Activated T-helper 1 cell treated with anti-CD3 and anti-CD28 coated beads, Interleukin-12 subunit alpha, Interleukin-12 subunit beta, Interleukin-2, Interleukin-4 antibody, amounts not matched to agents 30 ng/mL and 10 ng/mL and 1 ng/mL, durations not matched to agents 14 hours and 24 hours and 36 hours (primary cell): ENCODE measurements around the gene LMBR1L. TPM values are rescaled to one million over a fixed set of nuclear protein-coding genes. Genes with fewer than 3 reads are reported as not detected.
"Not testable (repeated sequence)": the region's sequence is repeated elsewhere in the genome, so short reads cannot be mapped to it uniquely, and the experiment has no call there.

Source experiments
- DNase-seq: peaks from one replicate; pipeline ENCODE4 v3.0.0; 2021; ENCODE audit warnings: low spot score
- H3K27ac Mint-ChIP-seq: one replicate; pipeline ENCODE4 v1.8.0; 2021; ENCODE audit warnings: mild to moderate bottlenecking, mixed read lengths
- H3K27me3 Mint-ChIP-seq: one replicate; pipeline ENCODE4 v1.8.0; 2022; ENCODE audit warnings: mild to moderate bottlenecking, moderate library complexity, mixed read lengths; ENCODE audit not compliant: insufficient read depth
- H3K36me3 Mint-ChIP-seq: one replicate; pipeline ENCODE4 v1.8.0; 2021; ENCODE audit warnings: low read depth, mixed read lengths
- H3K4me1 Mint-ChIP-seq: one replicate; pipeline ENCODE4 v1.8.0; 2021; ENCODE audit warnings: low read depth, mixed read lengths
- H3K4me3 Mint-ChIP-seq: one replicate; pipeline ENCODE4 v1.8.0; 2021; ENCODE audit warnings: mild to moderate bottlenecking, moderate library complexity, mixed read lengths
- H3K9me3 Mint-ChIP-seq: one replicate; pipeline ENCODE4 v1.8.0; 2021; ENCODE audit warnings: mixed read lengths
- intact Hi-C: fragments of 100-400 bp; cut with micrococcal nuclease; formaldehyde crosslinking; loops from one replicate; pipeline ENCODE4 v1.15.1; 2024
- total RNA-seq: library from RNA; stranded (reverse); gene quantifications from 2 replicates; pipeline ENCODE4 v1.2.3, GENCODE V29; 2022

The LMBR1L gene
- total RNA-seq, 1 donor from 2014 or later = 50.4 TPM

- peaks cover 40% of the 10 kb centered on the region for H3K36me3 Mint-ChIP-seq
- H3K4me3 Mint-ChIP-seq = peak within 1 kb of the TSS; percentile 98
- intact Hi-C loops = loop anchor here (1.0 to 5.0 kb wide), 7 partner anchors 58 to 610 kb away; partner anchors contain the start of genes ARF3, DDX23, MCRS1 and TMBIM6
- H3K9me3 Mint-ChIP-seq = no peaks in the 10 kb centered on the region
- peaks cover 59% of the 10 kb centered on the region for H3K4me1 Mint-ChIP-seq
- H3K27ac Mint-ChIP-seq = peak within 1 kb of the TSS; percentile 93
- DNase-seq = peak; percentile 89
- H3K27me3 Mint-ChIP-seq = no peaks in the 10 kb centered on the region
Measured at GRCh38 chr12:49131051-49131893, 20.6 kb upstream of the LMBR1L start, which contains the start of gene TUBA1B. Gene TUBA1B, minus strand, starts transcription at chr12:49131395. Its CDS starts 95 bp downstream, at chr12:49131300.

GRCh38 chr12:49130151-49131050 lies 19.8 kb upstream of the LMBR1L start:
- Mint-ChIP-seq H3K4me3 (peak overlapping the region; percentile 98), H3K36me3 (peaks cover 45% of the 10 kb centered on the region), H3K9me3 (no peaks in the 10 kb centered on the region), H3K27me3 (no peaks in the 10 kb centered on the region), H3K27ac (peak overlapping the region; percentile 93), H3K4me1 (peaks cover 59% of the 10 kb centered on the region)
- intact Hi-C loops = loop anchor here (1.0 to 5.0 kb wide), 14 partner anchors 20 to 611 kb away; partner anchors contain the start of genes ARF3, DDX23, LMBR1L and MCRS1
- peak; percentile 92 for DNase-seq

- Mint-ChIP-seq H3K4me3 (peak overlapping the region; percentile 98), H3K9me3 (no peaks in the 10 kb centered on the region), H3K36me3 (peaks cover 45% of the 10 kb centered on the region), H3K27me3 (no peaks in the 10 kb centered on the region), H3K4me1 (peaks cover 59% of the 10 kb centered on the region), H3K27ac (peak overlapping the region; percentile 93)
- intact Hi-C loops = loop anchor here (1.0 to 5.0 kb wide), 9 partner anchors 19 to 438 kb away; partner anchors contain the start of genes LMBR1L, MCRS1, PRKAG1 and TUBA1C
- DNase-seq = no peak
Measured at GRCh38 chr12:49129332-49130150, 18.9 kb upstream of the LMBR1L start.

GRCh38 chr12:49127971-49128370 lies 17.3 kb upstream of the LMBR1L start:
- Mint-ChIP-seq H3K36me3 (peaks cover 43% of the 10 kb centered on the region), H3K4me3 (peak overlapping the region; percentile 34), H3K4me1 (peaks cover 48% of the 10 kb centered on the region)
- H3K27ac Mint-ChIP-seq, DNase-seq, H3K27me3 Mint-ChIP-seq, intact Hi-C loops, H3K9me3 Mint-ChIP-seq: not testable (repeated sequence)

- no peak for DNase-seq
- peak overlapping the region; percentile 34 for H3K4me3 Mint-ChIP-seq
- H3K27ac Mint-ChIP-seq = no peak overlapping the region
- H3K27me3 Mint-ChIP-seq = no peaks in the 10 kb centered on the region
- intact Hi-C loops = no loop called here
- peaks cover 43% of the 10 kb centered on the region for H3K36me3 Mint-ChIP-seq
- no peaks in the 10 kb centered on the region for H3K9me3 Mint-ChIP-seq
- H3K4me1 Mint-ChIP-seq = peaks cover 39% of the 10 kb centered on the region
Measured at GRCh38 chr12:49126852-49127763, 16.5 kb upstream of the LMBR1L start.

GRCh38 chr12:49121047-49121696 lies 10.5 kb upstream of the LMBR1L start:
- no peak for DNase-seq
- H3K36me3 Mint-ChIP-seq = peaks cover 4% of the 10 kb centered on the region
- H3K4me1 Mint-ChIP-seq = no peaks in the 10 kb centered on the region
- no peaks in the 10 kb centered on the region for H3K27me3 Mint-ChIP-seq
- intact Hi-C loops = no loop called here
- no peak overlapping the region for H3K4me3 Mint-ChIP-seq
- no peaks in the 10 kb centered on the region for H3K9me3 Mint-ChIP-seq
- no peak overlapping the region for H3K27ac Mint-ChIP-seq

- Mint-ChIP-seq H3K36me3 (peaks cover 2% of the 10 kb centered on the region), H3K4me3 (peak overlapping the region; percentile 93), H3K27me3 (no peaks in the 10 kb centered on the region), H3K4me1 (peaks cover 37% of the 10 kb centered on the region), H3K9me3 (no peaks in the 10 kb centered on the region), H3K27ac (peak overlapping the region; percentile 92)
- intact Hi-C loops = no loop called here
- no peak for DNase-seq
Measured at GRCh38 chr12:49111206-49111605, 559 bp upstream of the LMBR1L start.

GRCh38 chr12:49109641-49110463 lies 795 bp downstream of the LMBR1L start:
- H3K4me3 Mint-ChIP-seq = peak overlapping the region; percentile 93
- no peaks in the 10 kb centered on the region for H3K27me3 Mint-ChIP-seq
- peak overlapping the region; percentile 92 for H3K27ac Mint-ChIP-seq
- no peak for DNase-seq
- peaks cover 4% of the 10 kb centered on the region for H3K36me3 Mint-ChIP-seq
- intact Hi-C loops = loop anchor here (1.0 kb wide), 8 partner anchors 12 to 125 kb away; partner anchors contain the start of genes KMT2D, PRKAG1 and TUBA1A
- peaks cover 37% of the 10 kb centered on the region for H3K4me1 Mint-ChIP-seq
- no peaks in the 10 kb centered on the region for H3K9me3 Mint-ChIP-seq

- no peaks in the 10 kb centered on the region for H3K9me3 Mint-ChIP-seq
- peak overlapping the region; percentile 93 for H3K4me3 Mint-ChIP-seq
- intact Hi-C loops = no loop called here
- H3K4me1 Mint-ChIP-seq = peaks cover 37% of the 10 kb centered on the region
- H3K36me3 Mint-ChIP-seq = peaks cover 6% of the 10 kb centered on the region
- H3K27ac Mint-ChIP-seq = peak overlapping the region; percentile 84
- DNase-seq = no peak
- no peaks in the 10 kb centered on the region for H3K27me3 Mint-ChIP-seq
Measured at GRCh38 chr12:49108958-49109404, 1.7 kb downstream of the LMBR1L start.

- H3K27ac Mint-ChIP-seq = no peak overlapping the region
- intact Hi-C loops = no loop called here
Measured at GRCh38 chr12:49105504-49106084, 5.1 kb downstream of the LMBR1L start.

More at GRCh38 chr12:49105504-49106084, 5.1 kb downstream of the LMBR1L start:
- no peak for DNase-seq
- H3K4me1 Mint-ChIP-seq = peaks cover 29% of the 10 kb centered on the region
- H3K4me3 Mint-ChIP-seq = no peak overlapping the region
- no peaks in the 10 kb centered on the region for H3K9me3 Mint-ChIP-seq
- peaks cover 22% of the 10 kb centered on the region for H3K36me3 Mint-ChIP-seq
- no peaks in the 10 kb centered on the region for H3K27me3 Mint-ChIP-seq
